PC-9 (cell line): ENCODE results near the gene MRPL17. TPM values are rescaled to one million over a fixed set of nuclear protein-coding genes. Genes with fewer than 3 reads are reported as not detected.
"Not testable (repeated sequence)": the region's sequence is repeated elsewhere in the genome, so short reads cannot be mapped to it uniquely, and the experiment has no call there.

Source experiments
- BruUV-seq: library from RNA; stranded (reverse); fragments of 400-500 nt; replicated peaks from 2 replicates; lab custom pipeline; 2021; lab: Mats Ljungman, UMichigan
- CTCF ChIA-PET: fragments of 300-600 bp; sonication (Branson Sonifier 250); formaldehyde crosslinking; loops from one replicate; lab custom pipeline; 2022; ENCODE audit warnings: antibody characterized with exemption; lab: Charles Lee
- POLR2A ChIA-PET: fragments of 300-600 bp; sonication (Branson Sonifier 250); formaldehyde crosslinking; loops from one replicate; lab custom pipeline; 2022; ENCODE audit warnings: antibody characterized with exemption; ENCODE audit not compliant: unreplicated experiment; lab: Charles Lee
- DNase-seq, 2 experiments: peaks; one replicate each; pipeline versions ENCODE4 v3.0.0 to v3.0.0-alpha.2; 2015 to 2022; ENCODE audit warnings: mixed read lengths in 1 of 2
- H2AFZ ChIP-seq: fragments of 200-600 bp; sonication (generic); 2 replicates; pipeline ENCODE4 v1.8.1; 2017; ENCODE audit warnings: antibody characterized with exemption
- H3F3A ChIP-seq: fragments of 200-600 bp; sonication (generic); 2 replicates; pipeline ENCODE4 v1.8.1; 2017; ENCODE audit warnings: antibody characterized with exemption, mild to moderate bottlenecking, low read depth; ENCODE audit not compliant: insufficient read depth
- H3K27ac ChIP-seq: fragments of 200-600 bp; sonication (generic); 2 replicates; pipeline ENCODE4 v1.6.1; 2016; ENCODE audit warnings: mixed run types
- H3K27me3 ChIP-seq: fragments of 200-600 bp; sonication (generic); 2 replicates; pipeline ENCODE4 v1.6.1; 2016; ENCODE audit warnings: low read depth, mixed run types; ENCODE audit not compliant: insufficient read depth
- H3K36me3 ChIP-seq: fragments of 200-600 bp; sonication (generic); 2 replicates; pipeline ENCODE4 v1.6.1; 2016; ENCODE audit warnings: low read depth, mixed run types
- H3K4me1 ChIP-seq: fragments of 200-600 bp; sonication (generic); replicated peaks from 2 replicates; pipeline ENCODE4 v1.6.1; 2016; ENCODE audit warnings: mixed run types; ENCODE audit not compliant: insufficient read depth
- H3K4me2 ChIP-seq: fragments of 200-600 bp; sonication (generic); 2 replicates; pipeline ENCODE4 v1.6.1; 2017; ENCODE audit warnings: mixed run types
- H3K4me3 ChIP-seq: fragments of 200-600 bp; sonication (generic); 2 replicates; pipeline ENCODE4 v1.6.1; 2016; ENCODE audit warnings: mixed run types
- H3K79me2 ChIP-seq: fragments of 200-600 bp; sonication (generic); 2 replicates; pipeline ENCODE4 v1.6.1; 2017; ENCODE audit warnings: low read depth, mixed run types
- H3K9me2 ChIP-seq: fragments of 200-600 bp; sonication (generic); 2 replicates; pipeline ENCODE4 v1.8.1; 2017; ENCODE audit warnings: mild to moderate bottlenecking; ENCODE audit not compliant: insufficient read depth
- H3K9me3 ChIP-seq: fragments of 200-600 bp; sonication (generic); 2 replicates; pipeline ENCODE4 v1.8.1; 2016; ENCODE audit warnings: low read depth; ENCODE audit not compliant: insufficient read depth
- H4K20me1 ChIP-seq: fragments of 200-600 bp; sonication (generic); 2 replicates; pipeline ENCODE4 v1.8.1; 2017; ENCODE audit not compliant: insufficient read depth
- EZH2 ChIP-seq: fragments of 200-600 bp; sonication (generic); IDR thresholded peaks from 2 replicates; pipeline ENCODE4 v1.8.0; 2017; ENCODE audit warnings: antibody characterized with exemption, low read depth
- intact Hi-C: fragments of 100-400 bp; cut with micrococcal nuclease; formaldehyde crosslinking; loops from one replicate; pipeline ENCODE4 v1.10.0; 2022; ENCODE audit not compliant: unreplicated experiment
- total RNA-seq: library from RNA; stranded (reverse); gene quantifications from 2 replicates; pipeline ENCODE4 v1.2.3, GENCODE V29; 2021
- TF ChIP-seq, protein P1 (sequence below): fragments of 200-600 bp; sonication (generic); conservative IDR thresholded peaks from 2 replicates; pipeline ENCODE4 v1.6.1; 2017; ENCODE audit warnings: mixed run types, antibody characterized with exemption, mild to moderate bottlenecking, moderate library complexity

MRPL17 gene
- total RNA-seq, 1 experiment from 2014 or later: 35.5 TPM

DNA sequence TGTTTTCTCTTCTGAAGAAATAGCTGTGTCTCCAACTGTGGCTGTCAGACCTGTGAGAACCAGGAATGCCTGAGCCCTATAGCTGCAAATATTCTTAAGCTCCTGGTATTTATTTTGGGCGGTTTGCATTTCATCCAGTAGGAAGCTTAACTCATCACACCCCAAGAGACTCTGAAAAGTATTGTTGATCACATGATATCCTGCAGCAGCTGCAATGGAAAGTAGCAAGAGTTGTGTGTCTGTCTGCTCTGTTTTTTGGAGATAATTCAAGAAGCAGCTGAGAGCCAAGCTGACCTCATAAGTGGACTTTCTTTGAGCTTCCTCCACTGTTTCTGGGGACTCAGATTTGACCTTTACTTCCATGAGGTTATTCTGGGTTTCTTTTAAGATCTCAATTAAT lies 36.4 kb upstream of the MRPL17 start:
- H3K27ac ChIP-seq: no peak overlapping the region
- H3F3A ChIP-seq: no peaks in the 10 kb centered on the region
- TF ChIP-seq, protein P1, sequence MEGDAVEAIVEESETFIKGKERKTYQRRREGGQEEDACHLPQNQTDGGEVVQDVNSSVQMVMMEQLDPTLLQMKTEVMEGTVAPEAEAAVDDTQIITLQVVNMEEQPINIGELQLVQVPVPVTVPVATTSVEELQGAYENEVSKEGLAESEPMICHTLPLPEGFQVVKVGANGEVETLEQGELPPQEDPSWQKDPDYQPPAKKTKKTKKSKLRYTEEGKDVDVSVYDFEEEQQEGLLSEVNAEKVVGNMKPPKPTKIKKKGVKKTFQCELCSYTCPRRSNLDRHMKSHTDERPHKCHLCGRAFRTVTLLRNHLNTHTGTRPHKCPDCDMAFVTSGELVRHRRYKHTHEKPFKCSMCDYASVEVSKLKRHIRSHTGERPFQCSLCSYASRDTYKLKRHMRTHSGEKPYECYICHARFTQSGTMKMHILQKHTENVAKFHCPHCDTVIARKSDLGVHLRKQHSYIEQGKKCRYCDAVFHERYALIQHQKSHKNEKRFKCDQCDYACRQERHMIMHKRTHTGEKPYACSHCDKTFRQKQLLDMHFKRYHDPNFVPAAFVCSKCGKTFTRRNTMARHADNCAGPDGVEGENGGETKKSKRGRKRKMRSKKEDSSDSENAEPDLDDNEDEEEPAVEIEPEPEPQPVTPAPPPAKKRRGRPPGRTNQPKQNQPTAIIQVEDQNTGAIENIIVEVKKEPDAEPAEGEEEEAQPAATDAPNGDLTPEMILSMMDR: no peak
- TF ChIP-seq EZH2: no peak
- H4K20me1 ChIP-seq: no peaks in the 10 kb centered on the region
- no peak for DNase-seq
- H3K9me3 ChIP-seq: no peaks in the 10 kb centered on the region
- no peaks in the 10 kb centered on the region for H3K27me3 ChIP-seq
- POLR2A ChIA-PET: no interaction called here
- CTCF ChIA-PET: no interaction called here
- no TSS peak for BruUV-seq
- H3K79me2 ChIP-seq: no peaks in the 10 kb centered on the region
- H3K4me2 ChIP-seq: no peak overlapping the region
- no peaks in the 10 kb centered on the region for H3K36me3 ChIP-seq
- no peaks in the 10 kb centered on the region for H3K9me2 ChIP-seq
- no peaks in the 10 kb centered on the region for H3K4me1 ChIP-seq
- no peak overlapping the region for H3K4me3 ChIP-seq
- no peak overlapping the region for H2AFZ ChIP-seq
- intact Hi-C loops: no loop called here

DNA sequence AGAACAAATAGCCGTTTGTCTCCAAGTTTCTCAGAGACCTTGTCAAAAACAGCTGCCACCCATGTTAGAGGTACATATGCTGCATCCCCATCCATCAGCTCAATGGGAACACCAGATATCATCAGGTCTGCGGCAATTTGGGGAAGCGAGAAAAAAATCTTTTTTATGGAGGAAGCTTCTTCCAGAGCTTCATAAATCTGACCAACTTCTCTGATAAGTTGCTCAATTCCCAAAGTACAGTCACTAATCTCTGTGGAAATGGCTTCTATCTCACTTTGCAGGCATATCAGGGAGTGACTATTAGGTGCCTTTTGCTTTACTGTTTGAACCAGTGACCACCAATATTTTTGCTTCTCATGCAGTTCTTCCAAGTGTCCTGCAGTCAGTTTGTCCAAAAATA lies 34.3 kb upstream of the MRPL17 start:
- Histone ChIP-seq H3F3A (no peaks in the 10 kb centered on the region), H3K9me3 (no peaks in the 10 kb centered on the region), H3K79me2 (no peaks in the 10 kb centered on the region), H2AFZ (no peak overlapping the region), H3K4me2 (no peak overlapping the region), H3K27me3 (no peaks in the 10 kb centered on the region), H3K27ac (no peak overlapping the region), H4K20me1 (no peaks in the 10 kb centered on the region), H3K4me3 (no peak overlapping the region), H3K9me2 (no peaks in the 10 kb centered on the region), H3K36me3 (no peaks in the 10 kb centered on the region), H3K4me1 (no peaks in the 10 kb centered on the region)
- TF ChIP-seq EZH2: no peak
- TF ChIP-seq, protein P1: no peak
- no TSS peak for BruUV-seq
- no peak for DNase-seq
- ChIA-PET POLR2A (no interaction called here), CTCF (no interaction called here)
- intact Hi-C loops: no loop called here

GRCh38 chr11:6711552-6711951 lies 28.4 kb upstream of the MRPL17 start:
- DNase-seq, H3K4me2 ChIP-seq, intact Hi-C loops, H3K27me3 ChIP-seq, H3K79me2 ChIP-seq, H2AFZ ChIP-seq, H4K20me1 ChIP-seq, H3K27ac ChIP-seq, H3F3A ChIP-seq, H3K4me3 ChIP-seq, POLR2A ChIA-PET, BruUV-seq, H3K4me1 ChIP-seq, H3K9me2 ChIP-seq, CTCF ChIA-PET, H3K9me3 ChIP-seq, H3K36me3 ChIP-seq: not testable (repeated sequence)
- TF ChIP-seq, protein P1: peak; percentile 52
